Natural killer cell (primary cell): ENCODE measurements around the gene TMEM82. TPM values are rescaled to one million over a fixed set of nuclear protein-coding genes. Genes with fewer than 3 reads are reported as not detected.

Experiments used
- ATAC-seq, 3 donors: fragments of 150-1000 bp in 2 of 3; fragments of 200-7000 bp in 1 of 3; cut with Tn5 transposase; 1 replicate in 1 of 3; 2 replicates in 2 of 3; pipeline ENCODE4 v1.10.0; 2021; ENCODE audit warnings: mild to moderate bottlenecking in 2 of 3, moderate library complexity in 2 of 3
- DNase-seq, 2 donors: peaks; one replicate each; pipeline versions ENCODE4 v3.0.0 to v3.0.0-alpha.2; 2013 to 2021; ENCODE audit warnings: mixed read lengths in 1 of 2
- H3K27ac ChIP-seq: one replicate; pipeline ENCODE4 v1.5.1; 2013; ENCODE audit warnings: mild to moderate bottlenecking, low read length
- H3K27me3 ChIP-seq: one replicate; pipeline ENCODE4 v1.6.1; 2013; ENCODE audit warnings: low read length; ENCODE audit not compliant: control insufficient read depth, insufficient read depth
- H3K36me3 ChIP-seq: one replicate; pipeline ENCODE4 v1.6.1; 2013; ENCODE audit warnings: low read length; ENCODE audit not compliant: control insufficient read depth, insufficient read depth
- H3K4me1 ChIP-seq: one replicate; pipeline ENCODE4 v1.6.1; 2013; ENCODE audit warnings: low read length; ENCODE audit not compliant: control insufficient read depth, insufficient read depth
- H3K4me3 ChIP-seq: one replicate; pipeline ENCODE4 v1.5.1; 2013; ENCODE audit warnings: low read length
- H3K9me3 ChIP-seq: one replicate; pipeline ENCODE4 v1.6.1; 2013; ENCODE audit warnings: low read length; ENCODE audit not compliant: control insufficient read depth, insufficient read depth
- H3K27ac Mint-ChIP-seq, 2 donors: one replicate each; pipeline ENCODE4 v1.8.0; 2022; ENCODE audit warnings: mild to moderate bottlenecking in 2 of 2, mixed read lengths in 2 of 2, moderate library complexity in 1 of 2
- H3K27me3 Mint-ChIP-seq, 2 donors: one replicate each; pipeline ENCODE4 v1.8.0; 2022; ENCODE audit warnings: low read depth in 2 of 2, mixed read lengths in 2 of 2
- H3K36me3 Mint-ChIP-seq: one replicate; pipeline ENCODE4 v1.8.0; 2022; ENCODE audit warnings: mixed read lengths
- H3K4me1 Mint-ChIP-seq, 2 donors: one replicate each; pipeline ENCODE4 v1.8.0; 2022; ENCODE audit warnings: mixed read lengths in 2 of 2
- H3K4me3 Mint-ChIP-seq: one replicate; pipeline ENCODE4 v1.8.0; 2022; ENCODE audit warnings: mild to moderate bottlenecking, moderate library complexity, mixed read lengths
- H3K9me3 Mint-ChIP-seq, 2 donors: one replicate each; pipeline ENCODE4 v1.8.0; 2022; ENCODE audit warnings: mixed read lengths in 2 of 2
- WGBS: methylation state at CpG from one replicate; pipeline ENCODE4 v1.1.7; 2013; ENCODE audit warnings: missing lambda C conversion rate; ENCODE audit not compliant: insufficient coverage; 5-methylcytosine and 5-hydroxymethylcytosine counted together
- intact Hi-C: fragments of 100-400 bp; cut with micrococcal nuclease; formaldehyde crosslinking; loops from one replicate; pipeline ENCODE4 v1.14.2; 2022
- total RNA-seq, 4 donors: library from RNA; stranded (reverse); fragments of 120-200 nt in 1 of 4; gene quantifications; one replicate each; pipeline versions ENCODE4 v1.2.3 to v1.2.4, GENCODE V29; 2013 to 2022
- TF ChIP-seq, protein P1 (sequence below): fragments of 200-600 bp; IDR thresholded peaks from one replicate; pipeline ENCODE4 v1.8.0; 2022; ENCODE audit warnings: antibody characterized with exemption

Gene TMEM82
- total RNA-seq, 3 donors from 2014 or later (not counting 1 experiment from before 2014, with no cell fraction given) = not detected

DNA sequence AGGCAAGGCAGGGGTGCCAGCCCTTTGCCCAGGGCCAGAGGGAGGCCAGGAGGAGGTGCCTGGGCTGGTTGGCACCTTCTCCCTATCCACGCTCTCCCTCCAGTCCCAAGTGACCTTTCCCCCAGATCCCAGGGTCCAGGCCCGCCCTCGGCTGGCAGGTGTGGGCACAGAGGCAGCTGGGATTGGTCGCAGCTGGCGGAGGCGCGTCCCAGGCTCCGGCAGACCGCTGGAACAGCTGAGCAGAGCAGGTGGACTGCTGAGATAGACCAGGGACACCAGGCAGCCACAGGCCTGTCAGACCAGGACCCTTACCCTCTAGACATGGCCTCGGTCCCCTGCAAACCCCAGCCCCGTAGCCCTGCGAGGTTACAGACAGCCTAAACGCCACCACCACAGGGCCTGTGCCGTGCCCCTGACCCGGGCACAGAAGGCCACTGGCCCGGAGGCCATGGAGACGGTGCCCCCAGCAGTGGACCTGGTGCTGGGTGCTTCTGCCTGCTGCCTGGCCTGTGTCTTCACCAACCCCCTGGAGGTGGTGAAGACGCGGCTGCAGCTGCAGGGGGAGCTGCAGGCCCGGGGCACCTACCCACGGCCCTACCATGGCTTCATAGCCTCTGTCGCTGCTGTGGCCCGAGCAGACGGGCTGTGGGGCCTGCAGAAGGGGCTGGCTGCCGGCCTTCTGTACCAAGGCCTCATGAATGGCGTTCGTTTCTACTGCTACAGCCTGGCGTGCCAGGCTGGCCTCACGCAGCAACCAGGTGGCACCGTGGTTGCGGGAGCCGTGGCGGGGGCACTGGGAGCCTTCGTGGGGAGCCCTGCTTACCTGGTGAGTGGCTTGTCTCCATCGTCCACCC lies 6.0 kb upstream of the TMEM82 start, which contains the start of gene SLC25A34:
Gene SLC25A34, plus strand, starts transcription at position 221 of the 854 bp plus-strand sequence. Its CDS starts 228 bp downstream, at position 449.
- no peaks in the 10 kb centered on the region for H3K27me3 Mint-ChIP-seq
- 93% methylated on average over 35 of the region's 35 CpGs for WGBS
- no peak within 1 kb of the TSS for H3K27ac ChIP-seq
- DNase-seq (no peak), ATAC-seq (no peak)
- H3K36me3 Mint-ChIP-seq = no peaks in the 10 kb centered on the region
- H3K9me3 ChIP-seq = no peaks in the 10 kb centered on the region
- intact Hi-C loops = no loop called here
- peaks cover 3% of the 10 kb centered on the region for H3K4me1 ChIP-seq
- TF ChIP-seq, protein P1, sequence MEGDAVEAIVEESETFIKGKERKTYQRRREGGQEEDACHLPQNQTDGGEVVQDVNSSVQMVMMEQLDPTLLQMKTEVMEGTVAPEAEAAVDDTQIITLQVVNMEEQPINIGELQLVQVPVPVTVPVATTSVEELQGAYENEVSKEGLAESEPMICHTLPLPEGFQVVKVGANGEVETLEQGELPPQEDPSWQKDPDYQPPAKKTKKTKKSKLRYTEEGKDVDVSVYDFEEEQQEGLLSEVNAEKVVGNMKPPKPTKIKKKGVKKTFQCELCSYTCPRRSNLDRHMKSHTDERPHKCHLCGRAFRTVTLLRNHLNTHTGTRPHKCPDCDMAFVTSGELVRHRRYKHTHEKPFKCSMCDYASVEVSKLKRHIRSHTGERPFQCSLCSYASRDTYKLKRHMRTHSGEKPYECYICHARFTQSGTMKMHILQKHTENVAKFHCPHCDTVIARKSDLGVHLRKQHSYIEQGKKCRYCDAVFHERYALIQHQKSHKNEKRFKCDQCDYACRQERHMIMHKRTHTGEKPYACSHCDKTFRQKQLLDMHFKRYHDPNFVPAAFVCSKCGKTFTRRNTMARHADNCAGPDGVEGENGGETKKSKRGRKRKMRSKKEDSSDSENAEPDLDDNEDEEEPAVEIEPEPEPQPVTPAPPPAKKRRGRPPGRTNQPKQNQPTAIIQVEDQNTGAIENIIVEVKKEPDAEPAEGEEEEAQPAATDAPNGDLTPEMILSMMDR = no peak
- H3K36me3 ChIP-seq = peaks cover 21% of the 10 kb centered on the region
- H3K27ac Mint-ChIP-seq = no peak within 1 kb of the TSS
- H3K27me3 ChIP-seq = no peaks in the 10 kb centered on the region
- H3K4me1 Mint-ChIP-seq = peaks cover 0 to 2% of the 10 kb centered on the region in 2 donors
- no peaks in the 10 kb centered on the region for H3K9me3 Mint-ChIP-seq
- H3K4me3 Mint-ChIP-seq = no peak within 1 kb of the TSS
- H3K4me3 ChIP-seq = no peak within 1 kb of the TSS

DNA sequence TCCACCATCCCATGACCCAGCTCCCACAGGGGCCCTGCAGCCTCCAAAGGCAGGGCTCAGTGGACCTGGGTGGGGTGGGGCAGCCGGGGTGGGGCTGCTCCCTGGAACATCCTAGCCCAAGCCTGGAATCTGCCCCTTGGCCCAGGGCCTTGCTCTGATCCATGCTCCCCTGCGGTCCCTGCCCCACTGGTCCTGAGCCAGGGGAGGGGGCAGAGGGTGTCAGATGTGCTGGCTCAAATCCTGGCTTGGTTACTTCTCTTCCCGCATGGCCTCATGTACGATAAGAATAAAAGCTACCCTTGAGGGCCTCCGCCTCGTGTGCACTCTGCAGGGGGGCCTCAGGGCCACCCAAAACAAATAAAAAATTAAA lies 5.4 kb upstream of the TMEM82 start:
- Histone ChIP-seq H3K9me3 (no peaks in the 10 kb centered on the region), H3K27ac (no peak overlapping the region), H3K27me3 (no peaks in the 10 kb centered on the region), H3K36me3 (peaks cover 15% of the 10 kb centered on the region), H3K4me1 (peaks cover 7% of the 10 kb centered on the region), H3K4me3 (no peak overlapping the region)
- 86% methylated on average over 6 of the region's 6 CpGs for WGBS
- TF ChIP-seq, protein P1 = no peak
- Mint-ChIP-seq H3K27me3 (no peaks in the 10 kb centered on the region), H3K4me1 (peaks cover 0 to 7% of the 10 kb centered on the region in 2 donors), H3K27ac (no peak overlapping the region), H3K36me3 (no peaks in the 10 kb centered on the region), H3K4me3 (no peak overlapping the region), H3K9me3 (no peaks in the 10 kb centered on the region)
- intact Hi-C loops = no loop called here
- ATAC-seq (no peak), DNase-seq (no peak)

DNA sequence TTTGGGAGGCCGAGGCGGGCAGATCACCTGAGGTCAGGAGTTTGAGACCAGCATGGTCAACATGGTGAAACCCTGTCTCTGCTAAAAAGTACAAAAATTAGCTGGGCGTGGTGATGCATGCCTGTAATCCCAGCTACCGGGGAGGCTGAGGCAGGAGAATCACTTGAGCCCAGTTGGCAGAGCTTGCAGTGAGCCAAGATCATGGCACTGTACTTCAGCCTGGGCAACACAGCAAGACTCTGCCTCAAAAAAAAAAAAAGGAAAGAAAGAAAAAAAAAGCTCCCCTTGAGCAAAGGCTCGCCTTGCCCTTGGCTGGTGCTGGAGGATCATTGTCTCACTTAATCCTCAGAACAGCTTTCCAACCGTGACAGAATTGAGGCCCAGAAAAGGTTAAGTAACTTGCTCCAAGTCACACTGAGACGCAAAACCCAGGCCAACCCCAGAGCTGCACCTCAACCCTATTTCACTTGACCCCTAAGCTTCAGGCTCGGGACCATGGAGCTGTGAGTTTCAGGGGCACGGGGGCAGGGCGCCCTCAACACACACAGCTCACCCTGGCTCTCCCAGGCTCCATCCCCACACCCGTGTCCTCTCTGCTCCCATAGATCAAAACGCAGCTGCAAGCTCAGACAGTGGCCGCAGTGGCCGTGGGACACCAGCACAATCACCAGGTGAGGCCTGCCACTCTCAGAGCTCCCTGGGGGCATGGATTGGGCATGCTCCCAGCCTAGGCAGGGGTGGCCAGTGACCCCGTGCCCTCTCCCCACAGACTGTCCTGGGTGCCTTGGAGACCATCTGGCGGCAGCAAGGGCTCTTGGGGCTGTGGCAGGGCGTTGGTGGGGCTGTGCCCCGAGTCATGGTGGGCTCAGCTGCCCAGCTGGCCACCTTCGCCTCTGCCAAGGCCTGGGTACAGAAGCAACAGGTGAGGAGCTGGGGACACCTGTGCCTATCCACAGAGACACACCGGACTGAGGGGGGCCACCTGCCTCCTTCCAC lies 4.7 kb upstream of the TMEM82 start:
- H3K27me3 Mint-ChIP-seq = no peaks in the 10 kb centered on the region
- TF ChIP-seq, protein P1 = no peak
- 93% methylated on average over 20 of the region's 20 CpGs for WGBS
- Histone ChIP-seq H3K9me3 (no peaks in the 10 kb centered on the region), H3K27me3 (no peaks in the 10 kb centered on the region), H3K4me1 (peaks cover 7% of the 10 kb centered on the region), H3K27ac (no peak overlapping the region), H3K4me3 (no peak overlapping the region), H3K36me3 (peaks cover 9% of the 10 kb centered on the region)
- DNase-seq = no peak
- peaks cover 0 to 7% of the 10 kb centered on the region in 2 donors for H3K4me1 Mint-ChIP-seq
- no peak for ATAC-seq
- no peaks in the 10 kb centered on the region for H3K9me3 Mint-ChIP-seq
- H3K36me3 Mint-ChIP-seq = no peaks in the 10 kb centered on the region
- no peak overlapping the region for H3K4me3 Mint-ChIP-seq
- H3K27ac Mint-ChIP-seq = no peak overlapping the region
- intact Hi-C loops = no loop called here
